PC-3 (cell line): ENCODE data around the gene CMTM3. TPM values are rescaled to one million over a fixed set of nuclear protein-coding genes. Genes with fewer than 3 reads are reported as not detected.
"Not testable (repeated sequence)": the region's sequence is repeated elsewhere in the genome, so short reads cannot be mapped to it uniquely, and the experiment has no call there.

Source experiments
- ATAC-seq: fragments of 200-7000 bp; cut with Tn5 transposase; 2 replicates; pipeline ENCODE4 v1.9.1; 2020; ENCODE audit warnings: mild to moderate bottlenecking, moderate library complexity
- BruUV-seq: library from RNA; stranded (reverse); fragments of 400-500 nt; replicated peaks from 2 replicates; lab custom pipeline; 2021; lab: Mats Ljungman, UMichigan
- CTCF ChIA-PET: fragments of 300-600 bp; sonication (Branson Sonifier 250); formaldehyde crosslinking; loops from one replicate; lab custom pipeline; 2022; ENCODE audit warnings: antibody characterized with exemption; lab: Charles Lee
- POLR2A ChIA-PET: fragments of 300-600 bp; sonication (Branson Sonifier 250); formaldehyde crosslinking; loops from one replicate; lab custom pipeline; 2022; ENCODE audit warnings: antibody characterized with exemption; ENCODE audit not compliant: unreplicated experiment; lab: Charles Lee
- DNase-seq: peaks from one replicate; pipeline ENCODE4 v3.0.0-alpha.2; 2015
- H2AFZ ChIP-seq: fragments of 300-600 bp; sonication (generic); 2 replicates; pipeline ENCODE4 v1.6.0; 2016; ENCODE audit warnings: antibody characterized with exemption, low read length
- H3F3A ChIP-seq: fragments of 300-600 bp; sonication (generic); one replicate; pipeline ENCODE4 v1.6.0; 2017; ENCODE audit warnings: antibody characterized with exemption, low read length, control low read depth, mild to moderate bottlenecking; ENCODE audit not compliant: unreplicated experiment
- H3K27ac ChIP-seq: fragments of 300-600 bp; sonication (generic); 2 replicates; pipeline ENCODE4 v1.5.1; 2016; ENCODE audit warnings: mild to moderate bottlenecking, low read length
- H3K27me3 ChIP-seq: fragments of 300-600 bp; sonication (generic); 2 replicates; pipeline ENCODE4 v1.6.1; 2016; ENCODE audit warnings: low read length, mixed read lengths
- H3K36me3 ChIP-seq: fragments of 300-600 bp; sonication (generic); 2 replicates; pipeline ENCODE4 v1.6.1; 2016; ENCODE audit warnings: low read depth, mixed run types, low read length, mixed read lengths
- H3K4me1 ChIP-seq: fragments of 300-600 bp; sonication (generic); 2 replicates; pipeline ENCODE4 v1.5.1; 2016; ENCODE audit warnings: low read length; ENCODE audit not compliant: insufficient read depth
- H3K4me2 ChIP-seq: fragments of 300-600 bp; sonication (generic); 2 replicates; pipeline ENCODE4 v1.6.0; 2016; ENCODE audit warnings: low read length
- H3K4me3 ChIP-seq: fragments of 300-600 bp; sonication (generic); 2 replicates; pipeline ENCODE4 v1.5.1; 2016; ENCODE audit warnings: mild to moderate bottlenecking, low read length, mixed read lengths
- H3K79me2 ChIP-seq: fragments of 300-600 bp; sonication (generic); 2 replicates; pipeline ENCODE4 v1.6.1; 2017; ENCODE audit warnings: low read length, mixed read lengths
- H3K9ac ChIP-seq: fragments of 300-600 bp; sonication (generic); 2 replicates; pipeline ENCODE4 v1.6.0; 2016; ENCODE audit warnings: mild to moderate bottlenecking, low read length
- H3K9me2 ChIP-seq: fragments of 300-600 bp; sonication (generic); replicated peaks from 2 replicates; pipeline ENCODE4 v1.6.1; 2016; ENCODE audit warnings: mixed run types, low read length, mixed read lengths
- H3K9me3 ChIP-seq: fragments of 300-600 bp; sonication (generic); 2 replicates; pipeline ENCODE4 v1.6.1; 2016; ENCODE audit warnings: low read length, mixed read lengths
- H4K20me1 ChIP-seq: fragments of 300-600 bp; sonication (generic); 2 replicates; pipeline ENCODE4 v1.6.1; 2016; ENCODE audit warnings: low read length, mixed read lengths
- CTCF ChIP-seq: fragments of 300-600 bp; sonication (generic); conservative IDR thresholded peaks from 2 replicates; pipeline ENCODE4 v1.5.1; 2017; ENCODE audit warnings: antibody characterized with exemption, low read depth, mild to moderate bottlenecking, low read length
- EZH2 ChIP-seq: fragments of 300-600 bp; sonication (generic); IDR thresholded peaks from one replicate; pipeline ENCODE4 v1.6.1; 2017; ENCODE audit warnings: antibody characterized with exemption, mild to moderate bottlenecking, low read length; ENCODE audit not compliant: unreplicated experiment
- EZH2phosphoT487 ChIP-seq: fragments of 300-600 bp; sonication (generic); IDR thresholded peaks from 2 replicates; pipeline ENCODE4 v1.6.1; 2018; ENCODE audit warnings: mild to moderate bottlenecking, antibody characterized with exemption, low read length, borderline replicate concordance
- intact Hi-C: fragments of 100-400 bp; cut with micrococcal nuclease; formaldehyde crosslinking; loops from 2 replicates; pipeline ENCODE4 v1.9.0; 2023
- total RNA-seq: library from RNA; depleted of rRNA; stranded (reverse); fragments of >200 nt; gene quantifications from 2 replicates; pipeline ENCODE4 v1.2.3, GENCODE V29; 2014

Gene CMTM3
- total RNA-seq, 1 experiment from 2014 or later: 9.5 TPM

DNA sequence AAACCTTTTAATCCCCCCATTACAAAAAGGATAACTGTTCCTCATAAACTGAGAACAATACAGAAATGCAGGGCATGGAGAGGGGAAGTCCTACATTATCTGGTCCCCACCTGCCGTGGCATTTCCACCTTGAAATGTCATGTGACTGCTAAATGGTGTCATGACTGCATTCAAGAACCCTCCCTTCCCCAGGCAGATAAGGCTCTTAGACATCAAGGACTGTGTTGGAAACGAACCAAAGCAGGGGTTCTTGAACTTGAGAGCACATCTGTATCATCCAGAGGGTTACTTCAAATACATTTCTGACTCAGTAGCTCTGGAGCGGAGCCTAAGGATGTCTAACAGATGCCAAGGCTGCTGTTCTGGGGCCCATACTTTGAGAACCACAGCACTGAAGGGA, 18.4 kb downstream of the CMTM3 start:
- TF ChIP-seq CTCF: no peak
- TF ChIP-seq EZH2phosphoT487: no peak
- no peak for TF ChIP-seq EZH2
- no peaks in the 10 kb centered on the region for H3K27me3 ChIP-seq
- H3K36me3 ChIP-seq: no peaks in the 10 kb centered on the region
- no peak overlapping the region for H3K27ac ChIP-seq
- ATAC-seq: no peak
- H3K9me3 ChIP-seq: no peaks in the 10 kb centered on the region
- H3K4me2 ChIP-seq: no peak overlapping the region
- ChIA-PET CTCF (no interaction called here), POLR2A (interaction anchor here (0.6 kb wide), 1 partner anchor 63 kb away, joined by 11 read pairs; no protein-coding TSS in a partner anchor)
- BruUV-seq: no TSS peak
- DNase-seq: no peak
- H3K9me2 ChIP-seq: no peaks in the 10 kb centered on the region
- peaks cover 18% of the 10 kb centered on the region for H3K4me1 ChIP-seq
- no peaks in the 10 kb centered on the region for H4K20me1 ChIP-seq
- H2AFZ ChIP-seq: no peak overlapping the region
- intact Hi-C loops: no loop called here
- no peaks in the 10 kb centered on the region for H3K79me2 ChIP-seq
- no peaks in the 10 kb centered on the region for H3F3A ChIP-seq
- no peak overlapping the region for H3K4me3 ChIP-seq
- H3K9ac ChIP-seq: no peak overlapping the region

GRCh38 chr16:66623755-66624154, 19.3 kb downstream of the CMTM3 start:
- H3K27me3 ChIP-seq: no peaks in the 10 kb centered on the region
- H3K4me3 ChIP-seq: no peak overlapping the region
- H3F3A ChIP-seq: no peaks in the 10 kb centered on the region
- H3K4me2 ChIP-seq: no peak overlapping the region
- no peaks in the 10 kb centered on the region for H3K36me3 ChIP-seq
- POLR2A ChIA-PET: no interaction called here
- CTCF ChIA-PET: no interaction called here
- no peaks in the 10 kb centered on the region for H3K9me3 ChIP-seq
- no peak for DNase-seq
- no TSS peak for BruUV-seq
- intact Hi-C loops: no loop called here
- no peak for ATAC-seq
- no peak for TF ChIP-seq EZH2phosphoT487
- H3K9ac ChIP-seq: no peak overlapping the region
- H3K9me2 ChIP-seq: no peaks in the 10 kb centered on the region
- H4K20me1 ChIP-seq: no peaks in the 10 kb centered on the region
- H2AFZ ChIP-seq: no peak overlapping the region
- no peaks in the 10 kb centered on the region for H3K79me2 ChIP-seq
- peaks cover 9% of the 10 kb centered on the region for H3K4me1 ChIP-seq
- H3K27ac ChIP-seq: no peak overlapping the region

- H2AFZ ChIP-seq, intact Hi-C loops, H3K36me3 ChIP-seq, POLR2A ChIA-PET, H4K20me1 ChIP-seq, H3K9me2 ChIP-seq, BruUV-seq, CTCF ChIA-PET, H3K27ac ChIP-seq, H3K4me1 ChIP-seq, DNase-seq, H3K4me3 ChIP-seq, H3K27me3 ChIP-seq, H3K9ac ChIP-seq, ATAC-seq, H3F3A ChIP-seq, H3K4me2 ChIP-seq, H3K9me3 ChIP-seq, H3K79me2 ChIP-seq: not testable (repeated sequence)
These were observed 23.3 kb downstream of the CMTM3 start for GRCh38 chr16:66627611-66628378.
